Measurements from ENCODE around the gene COG1. TPM values are rescaled to one million over a fixed set of nuclear protein-coding genes. Genes with fewer than 3 reads are reported as not detected.

The COG1 gene
- total RNA-seq, 1 experiment from 2014 or later = 26.5 TPM

DNA sequence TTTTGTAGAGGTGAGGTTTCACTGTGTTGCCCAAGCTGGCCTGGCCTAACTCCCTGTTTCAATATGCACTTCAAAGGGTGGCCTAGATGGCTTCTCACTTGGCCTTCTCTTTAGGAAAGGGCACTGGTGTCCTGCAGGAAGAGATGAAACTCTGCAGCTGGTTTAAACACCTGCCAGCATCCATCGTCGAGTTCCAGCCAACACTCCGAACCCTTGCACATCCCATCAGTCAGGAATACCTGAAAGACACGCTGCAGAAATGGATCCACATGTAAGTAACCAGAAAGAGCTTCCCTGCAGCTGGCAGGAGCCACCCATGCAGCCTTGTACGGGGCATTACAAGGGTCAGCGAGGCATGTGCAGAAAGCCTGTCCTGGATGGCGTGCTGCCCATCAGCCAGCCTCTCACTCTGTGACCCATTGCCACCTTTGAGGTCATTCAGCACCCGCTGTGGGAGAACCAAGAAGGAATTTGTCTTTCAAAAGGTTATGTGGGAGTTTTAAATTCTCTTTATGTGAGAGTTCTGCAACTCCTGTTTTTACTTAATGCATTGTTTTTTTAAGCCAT is 7.0 kb downstream of the COG1 start:
- Histone ChIP-seq H3T11ph (ENCODE audit: low read length) (no peak overlapping the region), H3K14ac (ENCODE audit: insufficient read depth, low read length) (no peak overlapping the region), H3K4me1 (ENCODE audit: insufficient read depth, low read length) (no peaks in the 10 kb centered on the region), H4K8ac (replicated peaks; ENCODE audit: insufficient read length, low read depth, low read length) (no peak overlapping the region), H2BK120ac (ENCODE audit: low read depth, low read length, poor library complexity, severe bottlenecking) (no peak overlapping the region), H2BK12ac (ENCODE audit: insufficient read length, low read depth, low read length) (no peak overlapping the region), H3K23me2 (ENCODE audit: insufficient read length, low read depth, low read length, poor library complexity, severe bottlenecking) (no peaks in the 10 kb centered on the region), H2AFZ (ENCODE audit: low read length) (no peak overlapping the region), H3K56ac (ENCODE audit: insufficient read length, low read depth, low read length) (no peak overlapping the region), H2BK5ac (ENCODE audit: insufficient read length, low read length) (no peak overlapping the region), H3K23ac (ENCODE audit: insufficient read length, low read depth, low read length) (no peak overlapping the region), H3K9ac (ENCODE audit: extremely low read depth, insufficient read length, low read length) (no peak overlapping the region), H3K4ac (ENCODE audit: low read depth, low read length) (no peak overlapping the region), H3K9me3 (ENCODE audit: control insufficient read depth, low read depth, low read length) (no peaks in the 10 kb centered on the region), H3K79me2 (ENCODE audit: insufficient read depth, low read length) (no peaks in the 10 kb centered on the region), H3K27me3 (ENCODE audit: insufficient read depth, low read length) (no peaks in the 10 kb centered on the region), H3K27ac (ENCODE audit: insufficient read length, low read depth, low read length) (no peak overlapping the region), H3K4me2 (ENCODE audit: insufficient read depth, insufficient read length, low read length) (no peak overlapping the region), H4K91ac (ENCODE audit: insufficient read length, low read depth, low read length) (no peak overlapping the region), H3K79me1 (ENCODE audit: insufficient read depth, low read depth, low read length, poor library complexity, severe bottlenecking) (no peaks in the 10 kb centered on the region), H4K5ac (ENCODE audit: insufficient read length, low read depth, low read length) (no peak overlapping the region), H4K20me1 (ENCODE audit: control insufficient read depth, insufficient read depth, insufficient read length) (no peaks in the 10 kb centered on the region), H2AK5ac (ENCODE audit: insufficient read length, low read length) (no peak overlapping the region), H3K18ac (ENCODE audit: insufficient read length, low read depth, low read length) (no peak overlapping the region), H2BK15ac (ENCODE audit: low read depth, low read length) (no peak overlapping the region), H2BK20ac (ENCODE audit: low read depth, low read length, poor library complexity, severe bottlenecking) (no peak overlapping the region)
- WGBS (ENCODE audit: extremely low coverage, insufficient read length, low lambda C conversion rate) = no CpG with 5 or more reads among the region's 8 CpGs
- peaks cover 51 to 83% (median 83%) of the 10 kb centered on the region in 3 experiments; a peak in 6 of 7 replicates for H3K36me3 Mint-ChIP-seq (ENCODE audit: insufficient read depth in 1 of 3, low read depth in 3 of 3)
- H3K27me3 Mint-ChIP-seq (ENCODE audit: low read depth) = no peaks in the 10 kb centered on the region
- no peak overlapping the region for H3K4me3 Mint-ChIP-seq
- no peak for DNase-seq
- TF ChIP-seq CTCF (conservative IDR thresholded peaks at IDR 0.05) = no peak
- peaks cover 8 to 10% of the 10 kb centered on the region in 2 experiments; a peak in 3 of 4 replicates for H3K4me1 Mint-ChIP-seq
- H3K27ac Mint-ChIP-seq = no peak overlapping the region
- no peaks in the 10 kb centered on the region; a peak in 1 of 5 replicates for H3K9me3 Mint-ChIP-seq
